Left ventricle myocardium superior (tissue), 1 donor: ENCODE data around the gene CST8. TPM values are rescaled to one million over a fixed set of nuclear protein-coding genes. Genes with fewer than 3 reads are reported as not detected.

Experiments
- ATAC-seq: fragments of 200-7000 bp; cut with Tn5 transposase; one replicate; pipeline ENCODE4 v1.9.1; 2020; ENCODE audit warnings: mild to moderate bottlenecking, moderate library complexity
- DNase-seq: peaks from one replicate; pipeline ENCODE4 v3.0.0-alpha.2; 2020
- intact Hi-C: fragments of 100-400 bp; cut with micrococcal nuclease; formaldehyde crosslinking; loops from one replicate; pipeline ENCODE4 v1.11.0; 2022
- total RNA-seq: library from RNA; stranded (reverse); fragmentation: NEBNext Ultra II Directional; extraction: Animal tissue kit (Norgen Biotek cat#: 25700); gene quantifications from one replicate; pipeline ENCODE4 v1.2.1, GENCODE V29; 2021
- donor health status: DM: no; HTN: yes; CAD: no; lungs with severe emphysema.

Gene CST8
- total RNA-seq, 1 donor from 2014 or later = not detected

- DNase-seq (no peak), ATAC-seq (no peak)
- intact Hi-C loops = no loop called here
Observed at GRCh38 chr20:23513164-23513563, 22.2 kb downstream of the CST8 start.

- ATAC-seq (no peak), DNase-seq (no peak)
- intact Hi-C loops = no loop called here
Observed at GRCh38 chr20:23514848-23515247, 23.9 kb downstream of the CST8 start.

GRCh38 chr20:23515250-23515939, 24.5 kb downstream of the CST8 start:
- DNase-seq (no peak), ATAC-seq (no peak)
- intact Hi-C loops = no loop called here

GRCh38 chr20:23517719-23518118, 26.8 kb downstream of the CST8 start:
- intact Hi-C loops = no loop called here
- no peak for ATAC-seq

GRCh38 chr20:23519556-23519955, 28.6 kb downstream of the CST8 start:
- no peak for DNase-seq
- intact Hi-C loops = no loop called here
- no peak for ATAC-seq

More at GRCh38 chr20:23517719-23518118, 26.8 kb downstream of the CST8 start:
- no peak for DNase-seq

- ATAC-seq (no peak), DNase-seq (no peak)
- intact Hi-C loops = no loop called here
Observed at GRCh38 chr20:23520185-23520584, 29.3 kb downstream of the CST8 start.

GRCh38 chr20:23524146-23524545, 33.2 kb downstream of the CST8 start:
- ATAC-seq (no peak), DNase-seq (no peak)
- intact Hi-C loops = no loop called here

GRCh38 chr20:23526850-23527249, 35.9 kb downstream of the CST8 start:
- ATAC-seq = no peak
- intact Hi-C loops = no loop called here
- no peak for DNase-seq

GRCh38 chr20:23528867-23529431, 38.0 kb downstream of the CST8 start:
- DNase-seq (no peak), ATAC-seq (no peak)
- intact Hi-C loops = no loop called here

- ATAC-seq (no peak), DNase-seq (no peak)
- intact Hi-C loops = no loop called here
Observed at GRCh38 chr20:23530937-23531567, 40.1 kb downstream of the CST8 start.

GRCh38 chr20:23532533-23532932, 41.6 kb downstream of the CST8 start:
- intact Hi-C loops = no loop called here
- DNase-seq (no peak), ATAC-seq (no peak)

- ATAC-seq (no peak), DNase-seq (no peak)
- intact Hi-C loops = no loop called here
Observed at GRCh38 chr20:23533161-23533560, 42.2 kb downstream of the CST8 start.

GRCh38 chr20:23534801-23535593, 44.1 kb downstream of the CST8 start:
- DNase-seq (no peak), ATAC-seq (no peak)
- intact Hi-C loops = no loop called here

GRCh38 chr20:23536328-23536974, 45.5 kb downstream of the CST8 start:
- DNase-seq = peak; percentile 37
- ATAC-seq = peak; percentile 82
- intact Hi-C loops = no loop called here

GRCh38 chr20:23537030-23537429, 46.1 kb downstream of the CST8 start:
- intact Hi-C loops = no loop called here
- DNase-seq (no peak), ATAC-seq (no peak)

GRCh38 chr20:23540624-23541023, 49.7 kb downstream of the CST8 start:
- intact Hi-C loops = no loop called here
- DNase-seq = no peak
- no peak for ATAC-seq

- ATAC-seq (no peak), DNase-seq (no peak)
- intact Hi-C loops = no loop called here
Observed at GRCh38 chr20:23541330-23541729, 50.4 kb downstream of the CST8 start.

- intact Hi-C loops = no loop called here
- ATAC-seq (no peak), DNase-seq (no peak)
Observed at GRCh38 chr20:23541776-23542175, 50.9 kb downstream of the CST8 start.

- ATAC-seq (no peak), DNase-seq (no peak)
- intact Hi-C loops = no loop called here
Observed at GRCh38 chr20:23542801-23543200, 51.9 kb downstream of the CST8 start.

- no peak for ATAC-seq
- no peak for DNase-seq
- intact Hi-C loops = no loop called here
Observed at GRCh38 chr20:23544133-23544532, 53.2 kb downstream of the CST8 start.
